Sigmoid colon (tissue), 7 donors: ENCODE results near the gene OR4C45. TPM values are rescaled to one million over a fixed set of nuclear protein-coding genes. Genes with fewer than 3 reads are reported as not detected.
"Not testable (repeated sequence)": the region's sequence is repeated elsewhere in the genome, so short reads cannot be mapped to it uniquely, and the experiment has no call there.

Experiments used
- DNase-seq: peaks from one replicate; pipeline ENCODE4 v3.0.0-alpha.2; 2019
- H3K27ac ChIP-seq, 4 donors: fragments of 200-600 bp; sonication (generic); one replicate each; pipeline ENCODE4 v1.5.1; 2016 to 2019; ENCODE audit warnings: mild to moderate bottlenecking in 1 of 4
- H3K27me3 ChIP-seq, 3 donors: fragments of 200-600 bp; sonication (generic); one replicate each; pipeline ENCODE4 v1.5.1; 2019; ENCODE audit warnings: mild to moderate bottlenecking in 1 of 3
- H3K36me3 ChIP-seq, 4 donors: fragments of 200-600 bp; sonication (generic); one replicate each; pipeline ENCODE4 v1.5.1; 2016 to 2019
- H3K4me1 ChIP-seq, 4 donors: fragments of 200-600 bp; sonication (generic); one replicate each; pipeline ENCODE4 v1.5.1; 2017 to 2019
- H3K4me3 ChIP-seq, 4 donors: fragments of 200-600 bp; sonication (generic); one replicate each; pipeline ENCODE4 v1.5.1; 2017 to 2019; ENCODE audit warnings: mild to moderate bottlenecking in 2 of 4, moderate library complexity in 1 of 4
- H3K9me3 ChIP-seq, 4 donors: fragments of 200-600 bp in 3 of 4; sonication (generic) in 3 of 4; one replicate each; pipeline versions ENCODE4 v1.5.1 to v1.6.1; 2013 to 2019
- CTCF ChIP-seq, 4 experiments: fragments of 450-650 bp in 3 of 4; fragments of 200-600 bp in 1 of 4; IDR thresholded peaks; one replicate each; pipeline ENCODE4 v1.5.1; 2016 to 2019; ENCODE audit warnings: antibody characterized with exemption in 4 of 4, mild to moderate bottlenecking in 3 of 4, moderate library complexity in 2 of 4
- EP300 ChIP-seq, 4 donors: sonication (generic); formaldehyde crosslinking; IDR thresholded peaks; one replicate each; pipeline ENCODE4 v1.6.1; 2017; ENCODE audit warnings: antibody characterized with exemption in 4 of 4
- POLR2A ChIP-seq, 2 donors: fragments of 450-650 bp; IDR thresholded peaks; one replicate each; pipeline ENCODE4 v1.6.1; 2016; ENCODE audit warnings: antibody characterized with exemption in 2 of 2, mild to moderate bottlenecking in 2 of 2, moderate library complexity in 2 of 2
- POLR2AphosphoS5 ChIP-seq, 4 donors: sonication (generic); formaldehyde crosslinking; IDR thresholded peaks; one replicate each; pipeline ENCODE4 v1.6.1; 2017; ENCODE audit warnings: antibody characterized with exemption in 4 of 4
- WGBS, 2 donors: extraction: QIAGEN DNeasy Blood & Tissue Kit; methylation state at CpG; one replicate each; pipeline ENCODE4 v1.1.7; 2013; 5-methylcytosine and 5-hydroxymethylcytosine counted together
- intact Hi-C: fragments of 100-400 bp; cut with DNase I; formaldehyde crosslinking; loops from one replicate; pipeline ENCODE4 v1.15.1; 2023
- polyA plus RNA-seq, 3 donors: library from polyadenylated mRNA; stranded (reverse); fragments of 200-250 nt; gene quantifications; one replicate each; pipeline ENCODE4 v1.2.3, GENCODE V29; 2013
- total RNA-seq, 4 donors: library from RNA; depleted of rRNA; stranded (reverse); fragments of >200 nt; gene quantifications; one replicate each; pipeline ENCODE4 v1.1.0, GENCODE V29; 2016
- donor health status: healthy with polysubstance abuse.
- donor health status: Bipolar disorder and iron deficiency.
- donor health status: healthy.

Gene OR4C45
- total RNA-seq (not detected), polyA plus RNA-seq (not detected)

DNA sequence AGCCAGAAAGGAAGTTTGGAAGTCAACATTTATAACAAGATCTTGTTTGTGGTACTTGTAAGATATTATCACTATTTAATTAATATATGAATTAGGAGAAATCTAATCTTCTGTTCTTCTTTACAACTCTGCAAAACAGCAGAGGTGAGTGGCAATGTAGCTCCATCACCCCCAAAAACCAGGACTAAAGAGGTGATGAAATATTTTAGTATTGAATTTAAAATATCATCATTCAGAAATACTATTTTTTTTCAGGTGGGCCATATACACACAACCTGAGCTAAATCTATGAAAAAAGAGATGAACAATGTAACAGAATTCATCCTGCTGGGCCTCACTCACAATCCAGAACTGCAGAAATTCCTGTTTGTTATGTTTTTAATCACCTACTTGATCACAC, at the start of gene OR4C45:
TSS of gene OR4C45 (plus strand) at position 301 of the 400 bp plus-strand sequence.
- no peaks in the 10 kb centered on the region for H3K4me1 ChIP-seq
- no peak within 1 kb of the TSS for H3K4me3 ChIP-seq
- TF ChIP-seq POLR2A (IDR thresholded peaks at IDR 0.05), result no peak
- no peak for TF ChIP-seq EP300 (IDR thresholded peaks at IDR 0.05)
- TF ChIP-seq CTCF (IDR thresholded peaks at IDR 0.05), result no peak
- no peak for TF ChIP-seq POLR2AphosphoS5 (IDR thresholded peaks at IDR 0.05)
- no peak within 1 kb of the TSS for H3K27ac ChIP-seq
- H3K36me3 ChIP-seq, result no peaks in the 10 kb centered on the region
- intact Hi-C loops, result no loop called here
- H3K9me3 ChIP-seq, result peaks cover 0 to 4% (median 0%) of the 10 kb centered on the region in 4 donors
- no peak for DNase-seq
- H3K27me3 ChIP-seq, result no peaks in the 10 kb centered on the region

- no peak for DNase-seq
- Histone ChIP-seq H3K36me3 (no peaks in the 10 kb centered on the region), H3K4me3 (no peak overlapping the region), H3K9me3 (no peaks in the 10 kb centered on the region), H3K27ac (no peak overlapping the region), H3K27me3 (no peaks in the 10 kb centered on the region), H3K4me1 (no peaks in the 10 kb centered on the region)
- 38 to 48% methylated on average over 6 of the region's 6 CpGs for whole genome bisulfite sequencing, 2 donors
- no peak for TF ChIP-seq EP300 (IDR thresholded peaks at IDR 0.05)
- TF ChIP-seq CTCF (IDR thresholded peaks at IDR 0.05), result peak in 2 of 4 experiments; percentile 15 to 27
- intact Hi-C loops, result no loop called here
Measured at GRCh38 chr11:49995565-49995964, 37.1 kb upstream of the OR4C45 start.

DNA sequence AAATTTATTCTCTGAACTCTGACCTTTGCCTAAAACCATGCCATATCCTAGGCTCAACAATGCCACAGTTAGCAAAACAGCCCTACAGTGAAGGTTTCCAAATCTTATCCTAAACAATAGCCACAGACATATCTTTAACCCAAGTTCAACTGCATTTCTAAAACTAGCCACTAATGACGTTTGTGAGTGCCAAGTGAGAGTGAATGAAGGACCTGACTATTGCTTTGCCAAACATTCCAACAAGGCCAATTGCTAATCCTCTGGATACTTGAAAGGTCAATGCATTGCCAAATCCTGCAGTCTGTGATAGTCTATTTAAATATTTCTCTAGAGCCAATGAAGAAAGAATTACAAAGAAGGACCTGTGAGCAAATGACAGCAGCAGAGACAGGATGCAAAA, 2.5 kb upstream of the OR4C45 start:
- Histone ChIP-seq H3K36me3 (no peaks in the 10 kb centered on the region), H3K4me1 (no peaks in the 10 kb centered on the region), H3K27ac (no peak overlapping the region), H3K27me3 (no peaks in the 10 kb centered on the region), H3K4me3 (no peak overlapping the region), H3K9me3 (peaks cover 0 to 4% (median 0%) of the 10 kb centered on the region in 4 donors)
- TF ChIP-seq CTCF (IDR thresholded peaks at IDR 0.05), result no peak
- TF ChIP-seq POLR2A (IDR thresholded peaks at IDR 0.05), result no peak
- no peak for TF ChIP-seq EP300 (IDR thresholded peaks at IDR 0.05)
- no peak for TF ChIP-seq POLR2AphosphoS5 (IDR thresholded peaks at IDR 0.05)
- intact Hi-C loops, result no loop called here
- no peak for DNase-seq
- WGBS, 2 donors, result 58 to 63% methylated on average over 1 of the region's 1 CpG

GRCh38 chr11:50036239-50036638, 3.6 kb downstream of the OR4C45 start:
- intact Hi-C loops, H3K9me3 ChIP-seq, H3K4me1 ChIP-seq, H3K27ac ChIP-seq, H3K4me3 ChIP-seq, H3K36me3 ChIP-seq, H3K27me3 ChIP-seq, DNase-seq: not testable (repeated sequence)

GRCh38 chr11:50037251-50037650, 4.6 kb downstream of the OR4C45 start:
- TF ChIP-seq EP300 (IDR thresholded peaks at IDR 0.05) (no peak), POLR2A (IDR thresholded peaks at IDR 0.05) (no peak), CTCF (IDR thresholded peaks at IDR 0.05) (no peak), POLR2AphosphoS5 (IDR thresholded peaks at IDR 0.05) (no peak)
- DNase-seq, result no peak
- intact Hi-C loops, result no loop called here
- Histone ChIP-seq H3K9me3 (no peaks in the 10 kb centered on the region), H3K27me3 (no peaks in the 10 kb centered on the region), H3K4me1 (no peaks in the 10 kb centered on the region), H3K4me3 (no peak overlapping the region), H3K27ac (no peak overlapping the region), H3K36me3 (no peaks in the 10 kb centered on the region)
- 63 to 65% methylated on average over 1 of the region's 1 CpG for WGBS, 2 donors
